Fibroblast of skin of right quadriceps (primary cell): ENCODE data around the gene PTPRN2.

ENCODE experiments used
- DNase-seq: peaks from one replicate; pipeline ENCODE4 v3.0.0-alpha.2; 2013

Gene PTPRN2

DNA sequence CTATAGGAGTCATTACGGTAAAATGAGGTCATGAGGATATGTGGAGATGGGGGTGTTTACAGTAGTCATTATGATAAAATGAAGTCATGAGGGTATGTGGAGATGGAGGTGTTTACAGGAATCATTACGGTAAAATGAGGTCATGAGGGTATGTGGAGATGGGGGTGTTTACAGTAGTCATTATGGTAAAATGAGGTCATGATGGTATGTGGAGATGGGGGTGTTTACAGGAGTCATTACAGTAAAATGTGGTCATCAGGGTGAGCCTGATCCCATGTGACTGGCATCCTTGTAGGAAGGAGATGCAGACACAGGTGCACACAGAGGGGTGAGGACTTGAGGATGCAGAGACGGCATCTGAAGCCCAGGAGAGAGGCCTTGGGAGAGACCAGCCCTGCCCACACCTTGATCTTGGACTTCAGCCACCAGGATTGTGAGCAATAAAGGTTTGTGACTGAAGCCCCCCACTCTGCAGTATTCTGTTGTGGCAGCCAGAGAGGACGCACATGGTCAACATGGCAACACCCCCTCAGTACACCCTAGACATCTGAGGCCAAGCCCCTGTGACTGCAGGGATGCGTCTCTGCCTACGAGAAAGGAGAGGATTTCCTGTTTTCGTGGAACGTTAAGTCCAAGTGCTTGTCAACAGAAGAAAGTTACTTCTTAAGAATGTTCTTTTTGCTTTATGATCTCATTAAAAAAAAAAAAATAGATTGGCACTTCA, 706.4 kb downstream of the PTPRN2 start:
- DNase-seq: no peak

DNA sequence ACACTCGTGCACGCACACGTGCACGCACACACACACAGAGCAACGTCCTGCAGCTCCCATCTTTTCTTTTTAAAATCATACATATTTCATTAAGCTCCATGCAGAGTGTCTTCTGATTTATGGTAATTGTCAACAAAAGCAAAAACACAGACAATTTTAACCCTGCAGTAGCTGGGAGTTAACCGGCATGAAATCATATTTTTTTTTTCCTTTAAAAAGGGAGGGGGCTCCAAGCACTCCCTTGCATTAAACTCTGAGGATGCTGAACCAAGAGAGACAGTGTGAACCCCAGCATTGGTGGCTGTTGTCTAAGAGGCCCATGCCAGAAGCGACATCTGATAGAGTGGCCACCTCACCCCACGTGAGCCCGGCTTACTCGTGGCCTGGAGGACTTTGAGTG, 708.2 kb downstream of the PTPRN2 start:
- DNase-seq: no peak

DNA sequence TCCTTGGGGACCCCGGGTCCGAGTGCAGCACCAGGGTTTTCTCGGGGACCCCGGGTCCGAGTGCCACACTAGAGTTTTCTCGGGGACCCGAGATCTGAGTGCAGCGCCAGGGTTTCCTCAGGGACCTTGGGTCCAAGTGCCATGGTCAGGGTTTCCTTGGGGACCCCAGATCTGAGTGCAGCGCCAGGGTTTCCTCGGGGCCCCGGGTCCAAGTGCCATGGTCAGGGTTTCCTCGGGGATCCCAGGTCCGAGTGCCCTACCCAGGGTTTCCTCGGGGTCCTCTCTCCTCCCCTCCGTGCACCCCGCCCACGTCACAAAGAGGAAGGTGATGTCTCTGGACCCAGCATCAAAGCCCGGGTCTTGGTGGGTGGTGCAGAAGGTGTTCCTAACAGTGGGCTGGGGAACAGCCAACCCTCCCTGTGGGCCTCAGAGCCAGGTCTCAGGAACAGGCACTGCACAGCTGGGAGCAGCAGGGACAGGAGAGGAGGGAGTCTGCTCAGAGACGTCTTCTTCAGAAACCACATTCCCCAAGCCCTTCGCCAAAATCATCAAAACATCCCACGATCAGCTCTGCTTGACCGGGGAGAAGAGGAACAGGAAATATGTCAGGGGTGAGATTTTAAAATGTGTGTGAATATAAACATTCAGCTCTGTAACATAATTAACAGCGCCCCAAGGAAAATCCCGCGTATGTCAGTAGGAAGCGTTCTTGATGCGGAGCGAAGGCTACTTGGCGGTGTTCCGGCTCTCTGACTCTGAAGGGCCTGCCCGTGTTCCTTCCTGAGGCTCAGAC, 710.1 kb downstream of the PTPRN2 start:
- no peak for DNase-seq

DNA sequence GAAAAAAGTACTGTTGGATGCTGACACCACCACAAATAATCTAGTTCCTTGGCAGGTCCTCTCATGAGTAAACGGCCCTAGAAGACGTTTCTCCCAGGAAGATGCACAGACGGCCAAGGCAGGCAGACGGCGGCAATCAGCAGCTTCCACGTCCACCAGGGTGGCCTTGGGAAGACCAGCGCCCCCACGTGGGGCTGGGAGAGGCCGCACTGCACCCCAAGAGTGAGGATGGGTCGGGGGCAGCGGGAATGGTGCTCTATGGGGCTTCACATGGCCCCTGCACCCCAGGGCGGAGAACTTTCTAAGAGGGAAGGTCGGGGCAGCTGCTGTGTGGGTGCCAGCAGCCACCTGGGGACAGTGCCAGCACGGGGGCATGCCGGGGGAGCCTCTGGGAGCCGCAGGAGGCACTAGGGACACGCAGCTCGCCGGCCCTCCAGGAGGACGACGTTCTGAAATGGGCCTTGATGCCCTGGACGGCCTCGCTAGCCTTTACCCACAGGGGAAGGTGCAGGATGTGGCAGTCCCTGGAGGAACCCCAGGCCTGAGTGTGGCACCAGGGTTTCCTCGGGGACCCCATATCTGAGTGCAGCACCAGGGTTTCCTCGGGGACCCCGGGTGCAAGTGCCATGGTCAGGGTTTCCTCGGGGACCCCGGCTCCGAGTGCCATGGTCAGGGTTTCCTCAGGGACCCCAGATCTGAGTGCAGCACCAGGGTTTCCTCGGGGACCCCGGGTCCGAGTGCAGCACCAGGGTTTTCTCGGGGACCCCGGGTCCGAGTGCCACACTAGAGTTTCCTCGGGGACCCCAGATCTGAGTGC, 710.9 kb downstream of the PTPRN2 start:
- no peak for DNase-seq

DNA sequence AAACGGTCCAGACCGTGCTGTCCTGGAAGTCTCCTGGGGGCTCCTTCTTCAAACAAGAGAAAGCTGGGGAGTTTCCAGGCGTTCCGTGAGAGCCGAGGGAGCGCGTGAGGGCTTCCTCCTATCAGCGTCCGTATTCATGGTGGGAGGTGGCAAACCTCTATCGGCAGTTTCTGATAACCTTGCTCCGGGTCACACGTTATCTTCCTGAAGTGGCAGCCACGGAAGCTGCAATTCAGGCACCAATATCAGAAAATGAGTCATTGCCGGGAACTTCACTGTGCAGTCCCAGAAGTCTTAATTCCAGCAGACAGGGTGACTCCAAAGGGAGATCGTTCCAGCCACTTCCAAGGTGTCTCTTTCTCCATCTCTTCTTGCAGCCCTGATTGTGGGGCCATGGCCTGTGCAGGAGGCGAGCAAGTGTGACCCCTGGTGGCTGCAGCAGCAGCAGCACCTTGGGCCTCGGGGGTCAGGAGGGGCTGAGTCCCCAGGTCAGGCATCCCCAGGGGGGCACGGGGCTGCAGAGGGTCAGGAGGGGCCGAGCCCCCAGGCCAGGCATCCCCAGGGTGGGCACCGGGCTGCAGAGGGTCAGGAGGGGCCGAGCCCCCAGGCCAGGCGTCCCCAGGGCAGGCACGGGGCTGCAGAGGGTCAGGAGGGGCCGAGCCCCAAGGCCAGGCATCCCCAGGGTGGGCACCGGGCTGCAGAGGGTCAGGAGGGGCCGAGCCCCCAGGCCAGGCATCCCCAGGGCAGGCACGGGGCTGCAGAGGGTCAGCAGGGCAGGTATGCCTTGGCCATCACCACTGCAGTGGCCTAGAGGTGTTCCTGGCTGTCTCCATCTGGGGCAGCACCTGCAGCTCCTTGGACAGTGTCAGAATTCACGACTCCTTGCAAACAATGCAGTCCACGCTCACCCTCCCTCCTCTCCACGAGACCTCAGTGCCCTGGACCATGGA, 712.1 kb downstream of the PTPRN2 start:
- no peak for DNase-seq

DNA sequence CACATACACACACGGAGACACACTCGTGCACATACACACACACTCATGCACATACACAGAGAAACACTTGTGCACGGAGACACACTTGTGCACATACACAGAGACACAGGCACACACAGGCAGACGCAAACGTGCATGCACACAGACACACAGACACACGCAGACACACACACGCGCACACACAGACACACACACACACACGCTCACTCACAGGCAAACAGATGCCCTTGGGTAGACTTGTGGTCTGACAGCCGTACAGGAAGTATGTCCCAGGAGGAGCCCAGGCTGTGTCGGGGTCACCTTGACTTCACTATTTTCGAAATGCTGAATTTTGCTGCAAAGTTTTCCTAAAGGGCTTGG, 712.8 kb downstream of the PTPRN2 start:
- no peak for DNase-seq

DNA sequence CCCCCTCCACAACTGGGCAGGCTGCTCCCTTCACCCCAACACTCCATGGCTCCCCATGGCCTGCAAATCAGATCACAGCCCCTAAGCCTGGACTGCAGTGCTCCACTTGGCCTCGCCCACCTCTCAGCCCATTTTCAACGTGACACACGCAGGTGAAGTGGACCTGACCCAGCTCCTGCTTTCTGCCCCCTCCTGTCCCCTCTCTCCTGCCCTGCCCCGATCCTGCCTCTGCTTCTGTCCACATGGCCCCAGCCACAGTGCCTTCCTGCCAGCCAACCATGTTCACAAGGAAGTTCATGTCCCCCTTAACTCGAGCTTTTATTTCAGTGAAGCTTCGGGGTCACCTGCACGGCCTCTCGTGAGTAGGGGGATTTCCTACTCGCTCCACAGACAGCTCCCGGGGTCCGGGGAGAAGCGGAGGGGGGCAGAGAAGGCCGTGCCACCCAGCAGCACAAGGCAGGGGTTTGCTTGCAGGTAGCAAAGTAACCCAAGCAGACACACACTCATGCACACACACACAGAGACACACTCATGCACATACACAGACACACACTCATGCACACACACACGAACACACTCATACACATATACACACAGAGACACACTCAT, 713.3 kb downstream of the PTPRN2 start:
- DNase-seq: no peak

DNA sequence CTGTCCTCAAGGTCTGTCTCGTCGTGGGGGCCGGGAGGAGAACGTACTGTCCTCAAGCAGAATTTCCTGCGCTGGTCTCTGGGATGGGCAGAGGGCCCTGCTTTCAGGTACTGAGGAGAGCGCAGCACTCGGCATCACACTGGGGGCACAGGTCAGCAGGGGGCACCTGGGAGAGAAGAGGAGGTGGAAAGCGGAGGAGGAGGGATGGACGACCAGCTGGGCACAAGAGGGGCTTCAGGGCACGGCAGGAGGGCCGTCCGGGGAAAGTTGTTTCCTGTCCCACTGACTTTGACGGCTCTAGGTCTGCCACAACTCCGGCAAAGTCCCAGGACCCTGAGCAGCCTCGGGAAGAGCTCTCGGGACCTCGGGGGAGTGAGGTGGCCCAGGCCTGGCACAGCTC, 714.0 kb downstream of the PTPRN2 start:
- DNase-seq: no peak

DNA sequence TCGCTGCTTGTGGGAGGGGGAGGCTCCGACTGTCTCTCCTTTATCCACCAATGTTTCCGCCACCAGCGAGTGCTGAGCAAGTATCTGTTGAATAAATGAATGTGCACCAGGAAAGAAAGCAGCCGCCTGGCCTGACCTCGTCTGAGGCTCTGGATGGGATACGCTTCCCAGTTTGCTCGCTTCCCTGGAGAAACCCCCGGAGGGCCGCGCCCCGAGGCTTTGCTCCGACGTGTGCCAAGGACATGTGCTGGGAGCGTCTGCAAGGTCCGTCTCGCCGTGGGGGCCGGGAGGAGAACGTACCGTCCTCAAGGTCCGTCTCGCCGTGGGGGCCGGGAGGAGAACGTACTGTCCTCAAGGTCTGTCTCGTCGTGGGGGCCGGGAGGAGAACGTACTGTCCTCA, 714.4 kb downstream of the PTPRN2 start:
- no peak for DNase-seq

DNA sequence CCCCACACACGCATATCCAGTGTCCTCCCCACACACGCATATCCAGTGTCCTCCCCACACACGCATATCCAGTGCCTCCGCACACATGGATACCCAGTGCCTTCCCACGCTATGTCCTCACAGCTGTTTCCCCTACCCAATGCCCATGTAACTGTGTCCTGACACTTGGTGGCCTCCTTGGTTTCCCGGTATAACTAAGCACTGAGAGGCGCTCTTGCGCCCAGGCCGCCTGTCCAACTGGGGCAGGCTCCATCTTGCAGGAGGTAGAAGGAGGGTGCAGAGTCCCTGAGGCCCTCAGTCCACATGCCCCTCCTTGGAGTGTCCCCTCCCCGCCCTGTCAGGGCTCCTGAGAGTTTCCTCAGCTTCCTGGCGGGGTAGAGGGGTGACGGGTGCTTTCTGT, 715.2 kb downstream of the PTPRN2 start:
- DNase-seq: no peak

DNA sequence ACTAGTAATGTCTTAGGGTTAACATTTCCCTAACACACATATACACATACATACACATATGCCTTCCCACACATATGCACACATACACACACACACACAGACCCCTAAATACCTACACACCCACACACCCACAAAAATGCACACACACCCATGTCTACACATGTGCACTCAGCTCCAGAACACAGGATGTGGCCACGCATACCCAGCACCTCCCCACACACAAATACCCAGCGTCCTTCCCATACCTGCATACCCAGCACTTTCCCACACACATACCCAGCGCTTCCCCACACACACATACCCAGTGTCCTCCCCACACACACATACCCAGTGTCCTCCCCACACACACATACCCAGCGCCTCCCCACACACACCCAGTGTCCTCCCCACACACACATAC, 715.9 kb downstream of the PTPRN2 start:
- DNase-seq: no peak

DNA sequence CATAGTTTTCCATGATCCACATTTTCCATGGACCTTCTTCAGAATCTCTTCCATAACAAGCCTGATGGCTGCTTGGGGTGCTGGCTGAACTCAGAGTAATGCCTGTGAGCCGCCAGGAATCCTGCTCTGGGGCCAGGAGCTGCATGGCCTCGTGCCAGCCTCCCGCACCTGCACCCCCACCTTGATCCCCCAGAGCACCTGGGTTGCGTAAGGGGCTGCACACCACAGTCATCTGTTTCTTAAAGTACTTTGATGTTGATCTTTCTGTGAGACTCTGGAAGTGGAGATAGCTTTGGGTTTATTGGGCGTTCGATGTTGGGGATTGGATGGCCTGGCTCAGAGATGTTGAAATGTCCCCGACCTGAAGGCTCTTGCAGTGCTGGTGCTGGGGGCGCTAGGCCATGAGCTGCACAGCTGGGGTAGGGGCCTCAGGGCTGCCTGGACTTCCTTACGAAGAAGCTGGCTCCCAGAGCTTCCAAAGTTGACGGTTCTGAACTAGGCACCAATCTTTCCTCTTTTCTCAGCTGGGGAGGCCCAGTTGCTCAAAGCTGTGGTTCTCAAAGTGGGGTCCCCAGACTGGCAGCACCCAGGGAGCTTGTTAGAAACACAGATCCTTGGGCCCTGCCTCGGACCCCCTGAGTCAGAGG, 716.9 kb downstream of the PTPRN2 start:
- DNase-seq: no peak

DNA sequence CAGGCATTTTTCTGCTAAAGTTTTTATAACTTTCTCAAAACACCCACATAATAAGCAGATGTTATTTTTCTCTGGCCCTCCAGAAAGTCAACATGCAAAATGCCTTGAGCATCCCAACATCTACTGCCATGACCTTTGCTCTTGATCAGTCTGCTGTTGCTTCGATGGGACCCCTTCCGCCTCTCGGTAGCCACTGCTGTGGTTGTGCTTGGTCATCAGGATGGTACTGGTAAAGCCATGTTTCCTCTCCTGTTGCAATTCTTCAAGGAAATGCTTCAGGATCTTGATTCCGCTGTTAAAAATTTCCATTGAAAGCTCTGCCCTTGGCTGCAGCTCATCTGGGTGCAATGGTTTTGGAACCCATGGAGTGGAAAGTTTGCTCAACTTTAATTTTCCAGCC, 717.8 kb downstream of the PTPRN2 start:
- DNase-seq: no peak

DNA sequence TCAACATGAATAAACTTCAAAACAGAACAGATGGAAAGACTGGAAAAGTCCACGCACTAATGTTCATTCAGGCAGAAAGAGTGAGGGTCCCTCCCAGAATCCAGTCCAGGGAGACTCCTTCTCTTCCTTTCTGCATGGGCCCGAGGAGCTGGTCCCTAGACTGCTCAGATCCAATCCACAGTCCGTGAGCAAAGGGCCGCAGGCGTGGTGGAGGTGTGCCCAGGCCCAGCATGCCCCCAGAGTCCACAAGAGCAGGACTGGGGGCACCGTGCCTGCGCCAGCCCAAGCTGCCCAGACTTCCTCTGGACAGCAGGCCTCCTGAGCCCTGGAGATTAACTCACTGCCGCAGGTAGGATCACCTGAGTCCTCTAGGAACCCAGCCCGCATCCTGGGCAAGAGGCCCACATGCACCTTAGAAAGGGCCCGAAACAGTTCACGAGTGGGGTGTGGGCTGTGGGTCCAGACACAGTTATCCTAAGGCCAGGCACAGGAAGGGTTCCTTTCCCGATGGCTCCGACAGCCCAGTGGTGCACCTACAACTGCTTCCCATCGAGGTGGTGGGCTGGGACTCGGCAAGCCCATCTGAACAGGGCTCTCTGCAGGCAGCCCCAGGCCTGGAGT, 719.8 kb downstream of the PTPRN2 start:
- no peak for DNase-seq

DNA sequence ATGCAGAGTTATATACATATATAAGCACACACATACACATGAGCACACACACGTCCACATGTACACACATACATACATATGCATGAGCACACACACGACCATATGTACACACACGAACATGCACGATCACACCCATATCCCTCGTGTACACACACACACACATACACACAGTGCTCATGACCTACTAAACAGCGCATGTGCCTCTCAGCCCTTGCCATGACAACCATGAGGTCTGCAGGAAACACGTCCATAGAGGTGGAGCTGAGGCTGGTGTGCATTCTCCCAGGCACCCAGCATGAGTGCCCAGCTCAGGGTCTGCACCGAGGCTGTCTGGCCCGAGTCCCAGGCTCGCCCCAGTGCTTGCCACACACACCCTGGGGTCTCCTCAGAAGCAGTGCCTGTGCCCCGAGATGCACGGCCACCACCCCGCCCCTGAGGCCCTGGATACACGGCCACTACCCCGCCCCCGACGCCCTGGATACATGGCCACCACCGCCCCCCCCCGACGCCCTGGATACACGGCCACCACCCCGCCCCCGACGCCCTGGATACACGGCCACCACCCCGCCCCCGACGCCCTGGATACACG, 721.2 kb downstream of the PTPRN2 start:
- DNase-seq: no peak

DNA sequence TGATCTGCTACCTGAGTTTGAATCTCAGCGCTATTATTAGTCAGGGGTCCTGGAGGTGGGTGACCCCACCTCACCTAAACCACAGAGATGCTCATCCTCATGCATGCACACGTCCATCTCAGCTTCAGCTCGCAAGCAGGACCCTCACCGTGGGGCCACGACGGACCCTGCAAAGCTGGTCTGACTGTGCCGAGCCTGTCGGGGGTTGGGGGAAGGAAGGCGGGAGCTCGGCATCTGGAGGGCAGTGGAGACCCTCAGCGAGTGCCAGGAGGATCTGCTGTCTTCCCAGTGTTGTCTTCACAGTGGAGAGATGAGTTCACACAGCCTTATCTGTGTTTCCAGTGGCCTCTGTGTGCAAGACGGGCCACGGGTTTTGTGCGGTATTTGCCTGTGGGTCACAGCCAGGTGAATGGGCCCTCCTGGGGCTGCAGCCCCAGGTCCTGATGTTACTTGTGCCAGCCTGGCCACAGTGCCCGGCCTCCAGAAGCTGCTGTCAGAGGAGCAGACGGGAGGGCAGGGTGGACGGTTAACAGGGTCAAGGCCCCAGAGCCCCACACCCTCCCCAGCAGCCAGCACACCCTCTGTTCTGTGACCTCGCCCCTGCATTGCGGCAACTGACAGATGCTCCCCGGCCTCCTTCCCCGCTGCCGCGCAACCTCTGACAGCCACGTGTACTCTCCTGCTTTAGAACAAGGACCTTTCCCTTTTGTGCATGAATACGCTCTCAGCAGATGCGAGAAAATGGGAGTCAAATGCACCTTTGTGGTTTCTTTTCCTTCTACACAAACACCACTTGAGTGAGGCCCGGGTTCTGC, 722.1 kb downstream of the PTPRN2 start:
- DNase-seq: no peak

DNA sequence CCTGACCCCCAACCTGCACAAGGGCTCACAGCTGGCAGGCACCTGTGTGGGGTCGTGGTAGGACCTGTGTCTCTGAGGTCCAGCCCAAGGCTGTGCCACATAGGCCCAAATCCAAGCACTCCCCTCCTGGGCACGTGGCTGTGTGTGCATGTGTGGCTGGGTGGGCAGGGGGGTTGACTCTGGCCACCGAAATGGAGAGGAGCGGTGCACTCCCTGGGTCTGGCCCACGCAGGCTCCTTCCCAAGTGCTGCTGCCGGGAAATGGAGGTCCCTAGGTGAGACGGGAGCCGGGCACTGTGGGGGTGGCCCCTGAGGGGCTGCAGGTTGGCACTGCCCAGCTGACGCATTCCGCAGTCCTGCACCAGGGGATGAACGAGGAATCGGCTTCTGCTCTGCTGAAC, 722.7 kb downstream of the PTPRN2 start:
- DNase-seq: no peak

DNA sequence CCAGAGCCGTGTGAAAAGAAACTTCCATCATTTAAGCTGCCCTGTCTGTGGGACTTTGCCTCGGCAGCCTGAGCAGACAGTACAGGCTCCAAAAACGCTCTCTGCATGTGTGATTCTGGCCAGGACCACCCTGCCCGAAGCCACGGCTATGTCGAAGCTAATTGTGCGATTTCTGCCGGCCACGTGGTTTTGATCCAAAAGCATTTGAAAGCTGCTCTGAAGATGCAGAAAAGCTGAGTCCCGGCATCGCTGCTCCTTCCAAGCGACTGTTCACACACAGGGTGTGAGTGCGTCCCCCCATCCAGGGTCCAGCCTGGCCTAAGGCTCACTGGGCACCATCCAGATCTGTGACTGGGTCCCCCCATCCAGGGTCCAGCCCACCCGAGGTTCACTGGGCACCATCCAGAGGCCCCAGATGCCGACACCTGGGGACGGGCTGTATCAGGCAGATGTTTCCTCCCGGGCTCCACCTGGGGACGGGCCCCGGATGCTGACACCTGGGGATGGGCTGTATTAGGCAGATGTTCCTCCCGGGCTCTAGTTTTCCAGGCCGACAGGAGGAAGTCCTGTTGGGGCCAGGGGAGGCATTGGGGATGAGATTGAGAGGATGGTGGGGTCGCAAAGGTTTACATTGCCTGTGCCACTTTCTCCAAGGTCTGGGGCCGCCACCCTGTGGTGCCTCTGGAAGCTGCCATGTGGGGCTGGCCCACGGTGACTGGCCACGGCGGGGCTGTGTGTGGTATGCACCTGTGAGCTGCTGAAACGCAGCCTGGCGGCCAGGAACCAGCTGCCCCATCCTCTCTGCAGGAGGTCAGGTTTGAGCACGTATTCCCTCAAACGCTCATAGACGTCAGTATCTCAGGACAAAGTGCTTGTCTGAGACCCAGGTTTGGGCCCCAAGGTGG, 723.5 kb downstream of the PTPRN2 start:
- no peak for DNase-seq

DNA sequence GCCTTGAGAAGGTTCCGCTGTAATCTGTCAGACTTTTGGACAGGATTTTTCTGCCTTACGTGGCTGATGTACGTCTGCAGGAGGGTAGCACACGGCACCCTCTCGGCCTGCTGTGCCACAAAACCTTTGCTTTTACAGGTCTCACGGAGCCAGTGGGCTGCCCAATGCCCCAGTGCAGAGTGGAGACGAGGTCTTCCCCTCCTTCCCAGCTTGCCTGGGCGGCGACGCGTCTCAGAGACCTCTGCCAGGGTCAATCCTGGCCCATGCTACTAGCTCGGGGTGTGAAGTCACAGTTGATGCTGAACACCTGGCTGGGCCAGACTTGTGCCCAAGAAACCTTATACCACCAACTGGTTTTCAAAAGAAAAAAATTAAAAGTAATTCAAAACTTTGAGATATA, 724.4 kb downstream of the PTPRN2 start:
- DNase-seq: no peak
